Gastrocnemius medialis (tissue), 4 donors: ENCODE results near the gene RIMS4. TPM values are rescaled to one million over a fixed set of nuclear protein-coding genes. Genes with fewer than 3 reads are reported as not detected.
A peak's percentile ranks its signal among the peaks of the same experiment; 100 is the strongest.

Experiments used
- ATAC-seq, 2 donors: fragments of 150-250 bp; one replicate each; pipeline ENCODE4 v1.9.1; 2016
- DNase-seq, 2 donors: peaks; one replicate each; pipeline ENCODE4 v3.0.0-alpha.2; 2019
- H3K27ac ChIP-seq, 4 donors: fragments of 200-600 bp; sonication (generic); 1 replicate in 1 of 4; 2 replicates in 3 of 4; pipeline ENCODE4 v1.5.1; 2016 to 2018; ENCODE audit warnings: mild to moderate bottlenecking in 2 of 4, moderate library complexity in 1 of 4
- H3K27me3 ChIP-seq, 3 donors: fragments of 200-600 bp; sonication (generic) in 2 of 3; 1 replicate in 1 of 3; 2 replicates in 2 of 3; pipeline versions ENCODE4 v1.5.1 to v1.6.0; 2016 to 2019; ENCODE audit warnings: mild to moderate bottlenecking in 1 of 3, moderate library complexity in 1 of 3
- H3K36me3 ChIP-seq, 2 donors: fragments of 200-600 bp; sonication (generic) in 1 of 2; one replicate each; pipeline ENCODE4 v1.5.1; 2017 to 2018
- H3K4me1 ChIP-seq, 2 donors: fragments of 200-600 bp; sonication (generic) in 1 of 2; one replicate each; pipeline ENCODE4 v1.5.1; 2016 to 2017; ENCODE audit warnings: mild to moderate bottlenecking in 2 of 2
- H3K4me3 ChIP-seq, 4 donors: fragments of 200-600 bp; sonication (generic) in 3 of 4; 1 replicate in 1 of 4; 2 replicates in 3 of 4; pipeline ENCODE4 v1.5.1; 2016 to 2019; ENCODE audit warnings: mild to moderate bottlenecking in 2 of 4
- H3K9me3 ChIP-seq, 3 donors: fragments of 200-600 bp; sonication (generic) in 2 of 3; 1 replicate in 1 of 3; 2 replicates in 2 of 3; pipeline ENCODE4 v1.5.1; 2016 to 2019
- POLR2A ChIP-seq, 2 donors: fragments of 450-650 bp; IDR thresholded peaks; one replicate each; pipeline ENCODE4 v1.6.1; 2017; ENCODE audit warnings: antibody characterized with exemption in 2 of 2, mild to moderate bottlenecking in 2 of 2, moderate library complexity in 2 of 2
- in situ Hi-C, 4 donors: fragments of 200-750 bp; cut with MboI; loops; one replicate each; pipeline versions ENCODE4 v1.15.0 to v1.8.0; 2017; ENCODE audit warnings: low sequenced_read_pairs in 4 of 4
- intact Hi-C: fragments of 100-400 bp; cut with DNase I; formaldehyde crosslinking; loops from one replicate; pipeline ENCODE4 v1.15.1; 2023; ENCODE audit warnings: low total_unique reads
- total RNA-seq, 4 donors: library from RNA; depleted of rRNA; stranded (reverse); fragments of >200 nt; gene quantifications; one replicate each; pipeline versions ENCODE4 v1.1.0 to v1.2.3, GENCODE V29; 2016
- TF ChIP-seq, protein P1 (sequence below), 5 experiments: fragments of 450-650 bp in 3 of 5; fragments of 200-600 bp in 2 of 5; sonication (generic) in 2 of 5; IDR thresholded peaks in 4 of 5; conservative IDR thresholded peaks in 1 of 5; 1 replicate in 4 of 5; 2 replicates in 1 of 5; pipeline ENCODE4 v1.5.1; 2016 to 2019; ENCODE audit warnings: antibody characterized with exemption in 5 of 5, mild to moderate bottlenecking in 3 of 5, moderate library complexity in 3 of 5

Gene RIMS4
- total RNA-seq, 4 donors from 2014 or later = 0.13 to 0.41 TPM; not detected in 2

- Histone ChIP-seq H3K27me3 (peaks cover 10 to 13% (median 12%) of the 10 kb centered on the region in 3 donors), H3K27ac (no peak overlapping the region), H3K9me3 (no peaks in the 10 kb centered on the region), H3K36me3 (no peaks in the 10 kb centered on the region), H3K4me3 (peak overlapping the region in 1 of 4 donors; percentile 10), H3K4me1 (peaks cover 0 to 10% of the 10 kb centered on the region in 2 donors)
- intact Hi-C loops = no loop called here
- DNase-seq (no peak), ATAC-seq (no peak)
- in situ Hi-C loops = no loop called here
- no peak for TF ChIP-seq POLR2A (IDR thresholded peaks at IDR 0.05)
- TF ChIP-seq, protein P1, sequence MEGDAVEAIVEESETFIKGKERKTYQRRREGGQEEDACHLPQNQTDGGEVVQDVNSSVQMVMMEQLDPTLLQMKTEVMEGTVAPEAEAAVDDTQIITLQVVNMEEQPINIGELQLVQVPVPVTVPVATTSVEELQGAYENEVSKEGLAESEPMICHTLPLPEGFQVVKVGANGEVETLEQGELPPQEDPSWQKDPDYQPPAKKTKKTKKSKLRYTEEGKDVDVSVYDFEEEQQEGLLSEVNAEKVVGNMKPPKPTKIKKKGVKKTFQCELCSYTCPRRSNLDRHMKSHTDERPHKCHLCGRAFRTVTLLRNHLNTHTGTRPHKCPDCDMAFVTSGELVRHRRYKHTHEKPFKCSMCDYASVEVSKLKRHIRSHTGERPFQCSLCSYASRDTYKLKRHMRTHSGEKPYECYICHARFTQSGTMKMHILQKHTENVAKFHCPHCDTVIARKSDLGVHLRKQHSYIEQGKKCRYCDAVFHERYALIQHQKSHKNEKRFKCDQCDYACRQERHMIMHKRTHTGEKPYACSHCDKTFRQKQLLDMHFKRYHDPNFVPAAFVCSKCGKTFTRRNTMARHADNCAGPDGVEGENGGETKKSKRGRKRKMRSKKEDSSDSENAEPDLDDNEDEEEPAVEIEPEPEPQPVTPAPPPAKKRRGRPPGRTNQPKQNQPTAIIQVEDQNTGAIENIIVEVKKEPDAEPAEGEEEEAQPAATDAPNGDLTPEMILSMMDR (IDR thresholded peaks at IDR 0.05 in 4 of 5, conservative IDR thresholded peaks at IDR 0.05 in 1 of 5) = peak in 3 of 5 experiments; percentile 28 to 51 (median 49)
Measured at GRCh38 chr20:44750081-44750805, 60.1 kb downstream of the RIMS4 start.

GRCh38 chr20:44748005-44748370 is 62.4 kb downstream of the RIMS4 start:
- Histone ChIP-seq H3K4me1 (peaks cover 0 to 10% of the 10 kb centered on the region in 2 donors), H3K9me3 (no peaks in the 10 kb centered on the region), H3K27ac (no peak overlapping the region), H3K27me3 (peaks cover 10 to 13% (median 12%) of the 10 kb centered on the region in 3 donors), H3K36me3 (no peaks in the 10 kb centered on the region), H3K4me3 (no peak overlapping the region)
- intact Hi-C loops = no loop called here
- in situ Hi-C loops = loop anchor here (10.0 to 25.0 kb wide), 3 partner anchors 117 to 536 kb away; partner anchors contain the start of gene OSER1 (in 2 of the 4)
- TF ChIP-seq, protein P1 (IDR thresholded peaks at IDR 0.05 in 4 of 5, conservative IDR thresholded peaks at IDR 0.05 in 1 of 5) = no peak
- TF ChIP-seq POLR2A (IDR thresholded peaks at IDR 0.05) = no peak
- ATAC-seq (no peak), DNase-seq (no peak)

DNA sequence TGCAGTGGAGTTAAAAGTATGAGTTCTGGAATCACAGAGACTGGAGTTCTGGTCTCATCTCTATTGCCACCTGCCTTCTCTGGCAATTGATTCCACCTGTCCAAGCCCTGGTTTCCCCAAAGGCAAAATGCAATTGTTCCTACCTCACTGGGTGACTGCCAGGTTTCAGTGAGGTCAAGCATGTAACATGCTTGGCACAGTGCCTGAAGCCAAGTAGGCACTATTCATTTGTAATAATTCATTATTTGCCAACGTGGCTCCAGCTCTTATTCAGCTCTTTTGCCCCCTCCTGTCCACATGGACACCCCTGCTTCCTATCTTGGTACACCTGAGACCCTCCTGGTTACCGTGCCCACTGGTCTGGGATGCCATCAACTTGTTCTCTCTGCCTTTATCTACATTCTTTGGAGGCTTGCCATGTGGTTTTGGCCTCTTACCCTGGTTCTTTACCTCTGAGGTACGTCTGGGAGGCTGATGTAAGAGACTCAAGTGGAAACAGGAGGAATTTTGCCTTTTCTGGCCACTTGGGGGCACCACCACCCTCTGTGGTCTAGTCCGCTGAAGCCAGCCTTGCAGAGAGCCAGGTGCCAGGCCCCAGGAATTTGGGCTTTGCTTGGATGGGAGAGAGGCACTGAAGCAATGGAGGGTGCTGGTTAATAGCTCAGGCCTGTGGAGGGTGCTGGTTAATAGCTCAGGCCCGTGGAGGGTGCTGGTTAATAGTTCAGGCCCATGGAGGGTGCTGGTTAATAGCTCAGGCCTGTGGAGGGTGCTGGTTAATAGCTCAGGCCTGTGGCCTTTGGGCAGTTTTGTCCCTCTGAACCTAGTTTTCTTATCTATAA is 63.0 kb downstream of the RIMS4 start:
- Histone ChIP-seq H3K4me3 (no peak overlapping the region), H3K27me3 (peaks cover 10 to 13% (median 12%) of the 10 kb centered on the region in 3 donors), H3K9me3 (no peaks in the 10 kb centered on the region), H3K27ac (no peak overlapping the region), H3K36me3 (no peaks in the 10 kb centered on the region), H3K4me1 (peaks cover 0 to 10% of the 10 kb centered on the region in 2 donors)
- in situ Hi-C loops (loop anchor here (10.0 to 25.0 kb wide), 3 partner anchors 117 to 535 kb away; partner anchors contain the start of gene OSER1 (in 2 of the 4)), intact Hi-C loops (loop anchor here (1.0 kb wide), 2 partner anchors 64 to 120 kb away; no protein-coding TSS in a partner anchor)
- TF ChIP-seq, protein P1 (IDR thresholded peaks at IDR 0.05 in 4 of 5, conservative IDR thresholded peaks at IDR 0.05 in 1 of 5) = peak; percentile 58 to 73 (median 61)
- TF ChIP-seq POLR2A (IDR thresholded peaks at IDR 0.05) = no peak
- DNase-seq (peak; percentile 28 to 63), ATAC-seq (peak; percentile 50 to 57)

DNA sequence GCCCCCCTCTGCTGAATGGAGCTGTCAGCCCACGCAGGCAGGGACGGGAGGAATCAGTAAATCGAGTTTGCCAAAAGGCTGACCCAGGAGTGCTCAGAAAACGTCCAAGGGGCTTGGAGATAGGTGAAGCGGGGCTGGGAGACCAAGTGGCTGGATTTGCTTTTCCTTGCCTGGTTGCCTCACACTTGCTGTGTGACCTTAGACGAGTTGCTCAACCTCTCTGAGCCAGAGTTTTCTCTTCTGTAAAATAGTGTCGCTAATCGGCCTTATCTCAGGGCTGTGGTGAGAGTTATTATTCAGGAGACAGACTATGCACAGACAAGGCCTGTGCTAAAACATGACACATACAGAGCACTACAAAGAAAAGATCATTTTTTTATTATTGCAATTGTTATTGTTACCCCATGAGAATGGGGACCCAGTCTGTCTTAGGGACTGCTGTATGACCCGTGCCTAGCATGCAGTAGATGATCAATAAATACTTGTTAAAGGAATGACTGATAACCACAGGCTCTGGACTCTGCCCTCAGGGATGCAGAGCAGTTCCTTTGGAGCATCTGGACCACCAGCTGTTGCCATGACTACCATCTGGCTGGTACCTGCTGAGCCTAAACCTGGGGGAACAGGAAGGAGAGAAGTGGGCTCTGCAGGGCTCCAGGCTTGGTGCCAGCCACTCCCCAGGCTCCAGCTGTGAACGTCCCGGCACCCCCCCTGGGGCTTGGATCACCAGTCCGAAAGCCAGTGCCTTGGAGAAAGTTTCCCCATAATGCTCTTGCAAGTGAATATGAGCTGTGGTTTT is 63.8 kb downstream of the RIMS4 start:
- peaks cover 10 to 13% (median 12%) of the 10 kb centered on the region in 3 donors for H3K27me3 ChIP-seq
- intact Hi-C loops = loop anchor here (1.0 kb wide), 2 partner anchors 65 to 121 kb away; no protein-coding TSS in a partner anchor
- no peaks in the 10 kb centered on the region for H3K9me3 ChIP-seq
- in situ Hi-C loops = loop anchor here (10.0 to 25.0 kb wide), 3 partner anchors 118 to 534 kb away; partner anchors contain the start of gene OSER1 (in 2 of the 4)
- no peak for TF ChIP-seq POLR2A (IDR thresholded peaks at IDR 0.05)
- TF ChIP-seq, protein P1 (IDR thresholded peaks at IDR 0.05 in 4 of 5, conservative IDR thresholded peaks at IDR 0.05 in 1 of 5) = no peak
- no peak for ATAC-seq
- no peak overlapping the region for H3K27ac ChIP-seq
- peaks cover 0 to 10% of the 10 kb centered on the region in 2 donors for H3K4me1 ChIP-seq
- peak overlapping the region; percentile 57 to 72 (median 60) for H3K4me3 ChIP-seq
- H3K36me3 ChIP-seq = no peaks in the 10 kb centered on the region
- DNase-seq = no peak
